Measurements from ENCODE around the gene ST3GAL4.

GRCh38 chr11:126398721-126399120 lies 43.2 kb downstream of the ST3GAL4 start:
- TF ChIP-seq CTCF (IDR thresholded peaks at IDR 0.05 in 2 of 3, conservative IDR thresholded peaks at IDR 0.05 in 1 of 3; ENCODE audit: insufficient read depth in 2 of 3, low read depth in 1 of 3, low read length in 3 of 3) (no peak), ZNF586 (CRISPR knock-in tag; conservative IDR thresholded peaks at IDR 0.05) (no peak), YY1 (IDR thresholded peaks at IDR 0.05; ENCODE audit: borderline replicate concordance in 1 of 3, control insufficient read depth in 1 of 3, extremely low read depth in 1 of 3, insufficient read depth in 3 of 3, insufficient read length in 1 of 3, insufficient replicate concordance in 2 of 3, low read depth in 1 of 3, low read length in 2 of 3) (no peak), ETV1 (tag; conservative IDR thresholded peaks at IDR 0.05; ENCODE audit: low read depth) (no peak), SETDB1 (IDR thresholded peaks at IDR 0.05; ENCODE audit: low read length) (no peak), NCOR1 (IDR thresholded peaks at IDR 0.05) (no peak), HNRNPH1 (optimal IDR thresholded peaks at IDR 0.05; ENCODE audit: low read depth, low read length) (no peak)
- TF ChIP-seq, protein P1, sequence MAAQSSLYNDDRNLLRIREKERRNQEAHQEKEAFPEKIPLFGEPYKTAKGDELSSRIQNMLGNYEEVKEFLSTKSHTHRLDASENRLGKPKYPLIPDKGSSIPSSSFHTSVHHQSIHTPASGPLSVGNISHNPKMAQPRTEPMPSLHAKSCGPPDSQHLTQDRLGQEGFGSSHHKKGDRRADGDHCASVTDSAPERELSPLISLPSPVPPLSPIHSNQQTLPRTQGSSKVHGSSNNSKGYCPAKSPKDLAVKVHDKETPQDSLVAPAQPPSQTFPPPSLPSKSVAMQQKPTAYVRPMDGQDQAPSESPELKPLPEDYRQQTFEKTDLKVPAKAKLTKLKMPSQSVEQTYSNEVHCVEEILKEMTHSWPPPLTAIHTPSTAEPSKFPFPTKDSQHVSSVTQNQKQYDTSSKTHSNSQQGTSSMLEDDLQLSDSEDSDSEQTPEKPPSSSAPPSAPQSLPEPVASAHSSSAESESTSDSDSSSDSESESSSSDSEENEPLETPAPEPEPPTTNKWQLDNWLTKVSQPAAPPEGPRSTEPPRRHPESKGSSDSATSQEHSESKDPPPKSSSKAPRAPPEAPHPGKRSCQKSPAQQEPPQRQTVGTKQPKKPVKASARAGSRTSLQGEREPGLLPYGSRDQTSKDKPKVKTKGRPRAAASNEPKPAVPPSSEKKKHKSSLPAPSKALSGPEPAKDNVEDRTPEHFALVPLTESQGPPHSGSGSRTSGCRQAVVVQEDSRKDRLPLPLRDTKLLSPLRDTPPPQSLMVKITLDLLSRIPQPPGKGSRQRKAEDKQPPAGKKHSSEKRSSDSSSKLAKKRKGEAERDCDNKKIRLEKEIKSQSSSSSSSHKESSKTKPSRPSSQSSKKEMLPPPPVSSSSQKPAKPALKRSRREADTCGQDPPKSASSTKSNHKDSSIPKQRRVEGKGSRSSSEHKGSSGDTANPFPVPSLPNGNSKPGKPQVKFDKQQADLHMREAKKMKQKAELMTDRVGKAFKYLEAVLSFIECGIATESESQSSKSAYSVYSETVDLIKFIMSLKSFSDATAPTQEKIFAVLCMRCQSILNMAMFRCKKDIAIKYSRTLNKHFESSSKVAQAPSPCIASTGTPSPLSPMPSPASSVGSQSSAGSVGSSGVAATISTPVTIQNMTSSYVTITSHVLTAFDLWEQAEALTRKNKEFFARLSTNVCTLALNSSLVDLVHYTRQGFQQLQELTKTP (IDR thresholded peaks at IDR 0.05; ENCODE audit: low read depth in 1 of 2, partially characterized antibody in 2 of 2): no peak
- TF ChIP-seq, protein P2, sequence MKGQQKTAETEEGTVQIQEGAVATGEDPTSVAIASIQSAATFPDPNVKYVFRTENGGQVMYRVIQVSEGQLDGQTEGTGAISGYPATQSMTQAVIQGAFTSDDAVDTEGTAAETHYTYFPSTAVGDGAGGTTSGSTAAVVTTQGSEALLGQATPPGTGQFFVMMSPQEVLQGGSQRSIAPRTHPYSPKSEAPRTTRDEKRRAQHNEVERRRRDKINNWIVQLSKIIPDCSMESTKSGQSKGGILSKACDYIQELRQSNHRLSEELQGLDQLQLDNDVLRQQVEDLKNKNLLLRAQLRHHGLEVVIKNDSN (CRISPR knock-in tag; IDR thresholded peaks at IDR 0.05): no peak
- TF ChIP-seq, protein P3, sequence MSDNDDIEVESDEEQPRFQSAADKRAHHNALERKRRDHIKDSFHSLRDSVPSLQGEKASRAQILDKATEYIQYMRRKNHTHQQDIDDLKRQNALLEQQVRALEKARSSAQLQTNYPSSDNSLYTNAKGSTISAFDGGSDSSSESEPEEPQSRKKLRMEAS (CRISPR knock-in tag; IDR thresholded peaks at IDR 0.05): no peak

All from K562 (cell line).